ENCODE results near the gene AKIRIN1.
A peak's percentile ranks its signal among the peaks of the same experiment; 100 is the strongest.
"Not testable (repeated sequence)": the region's sequence is repeated elsewhere in the genome, so short reads cannot be mapped to it uniquely, and the experiment has no call there.

The AKIRIN1 gene

GRCh38 chr1:39044762-39045161 is 53.7 kb downstream of the AKIRIN1 start:
- DNase-seq, result no peak

- no peak for DNase-seq
These were observed 54.2 kb downstream of the AKIRIN1 start for GRCh38 chr1:39045231-39045630.

DNA sequence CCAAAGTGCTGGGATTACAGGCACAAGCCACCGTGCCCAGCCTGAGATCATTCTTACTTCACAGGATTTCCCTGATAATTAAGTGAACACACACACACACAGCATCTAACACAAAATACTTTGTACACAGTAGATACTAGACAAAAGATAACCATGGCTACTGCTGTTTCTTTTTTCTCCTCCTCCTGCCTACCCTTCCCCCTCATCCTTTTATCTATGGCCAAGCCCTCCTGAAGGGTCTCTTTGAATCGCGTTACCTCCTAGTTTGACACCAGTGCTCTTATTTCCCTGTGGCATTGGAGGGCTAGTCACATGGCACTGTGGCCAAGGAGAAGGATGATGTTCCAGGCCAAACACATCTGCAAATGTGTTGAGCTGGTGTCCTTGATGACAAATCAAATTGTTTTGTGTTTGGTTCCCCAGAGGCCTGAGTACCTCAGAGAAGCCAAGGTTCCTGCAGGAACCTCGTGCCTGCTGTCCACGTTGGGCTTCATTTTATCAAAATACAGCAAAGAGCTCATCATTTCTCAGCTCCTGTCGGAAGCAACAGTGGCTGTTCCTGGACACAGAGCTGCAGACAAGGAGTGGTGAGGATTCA is 55.6 kb downstream of the AKIRIN1 start:
- no peak for DNase-seq

GRCh38 chr1:39047374-39048229 is 56.5 kb downstream of the AKIRIN1 start:
- DNase-seq, result peak in 8 of 51 donors; percentile 15 to 65 (median 32)

GRCh38 chr1:39048745-39049370 is 57.8 kb downstream of the AKIRIN1 start:
- DNase-seq, result no peak

DNA sequence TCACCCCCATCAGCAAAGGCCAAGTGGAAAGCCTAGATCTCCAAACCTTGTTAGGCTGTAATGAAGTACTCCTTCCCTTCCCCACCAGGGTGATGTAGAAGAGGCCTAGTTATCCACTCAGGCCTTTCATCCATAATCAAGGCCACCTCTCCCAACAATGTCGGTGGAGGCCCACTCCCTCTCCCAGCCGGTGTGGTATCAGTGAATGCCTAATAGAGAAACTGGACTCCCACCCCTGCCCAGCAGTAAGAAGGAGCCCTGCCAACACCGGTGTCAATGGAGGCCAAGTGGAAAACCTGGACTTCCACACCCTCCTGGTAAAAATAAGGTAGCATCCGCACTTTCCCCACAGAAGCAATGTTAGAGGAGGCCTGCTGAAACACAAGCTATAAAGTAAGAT is 58.9 kb downstream of the AKIRIN1 start:
- no peak for DNase-seq

GRCh38 chr1:39051193-39051850 is 60.2 kb downstream of the AKIRIN1 start:
- DNase-seq, result not testable (repeated sequence)

GRCh38 chr1:39051956-39052355 is 60.9 kb downstream of the AKIRIN1 start:
- no peak for DNase-seq

DNA sequence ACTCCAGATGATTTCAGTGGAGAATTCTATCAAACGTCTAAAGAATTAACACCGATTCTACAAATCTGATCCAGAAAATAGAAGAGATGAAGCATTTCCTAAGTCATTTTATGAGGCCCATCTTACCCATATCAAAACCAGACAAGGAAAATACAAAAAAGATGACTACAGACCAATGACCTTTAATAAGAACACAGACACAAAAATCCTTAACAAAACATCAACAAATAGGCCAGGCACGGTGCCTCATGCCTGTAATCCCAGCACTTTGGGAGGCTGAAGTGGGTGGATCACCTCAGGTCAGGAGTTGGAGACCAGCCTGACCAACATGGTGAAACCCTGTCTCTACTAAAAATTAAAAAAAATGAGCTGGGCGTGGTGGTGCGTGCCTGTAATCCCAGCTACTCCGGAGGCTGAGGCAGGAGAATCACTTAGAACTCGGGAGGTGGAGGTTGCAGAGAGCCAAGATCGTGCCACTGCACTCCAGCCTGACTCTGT is 64.2 kb downstream of the AKIRIN1 start:
- DNase-seq, result not testable (repeated sequence)
